ENCODE measurements around the gene PML. TPM values are rescaled to one million over a fixed set of nuclear protein-coding genes. Genes with fewer than 3 reads are reported as not detected.

Gene PML
- total and polyA plus RNA-seq, 4 donors, result 33.9 to 80.5 (median 60.8) TPM

DNA sequence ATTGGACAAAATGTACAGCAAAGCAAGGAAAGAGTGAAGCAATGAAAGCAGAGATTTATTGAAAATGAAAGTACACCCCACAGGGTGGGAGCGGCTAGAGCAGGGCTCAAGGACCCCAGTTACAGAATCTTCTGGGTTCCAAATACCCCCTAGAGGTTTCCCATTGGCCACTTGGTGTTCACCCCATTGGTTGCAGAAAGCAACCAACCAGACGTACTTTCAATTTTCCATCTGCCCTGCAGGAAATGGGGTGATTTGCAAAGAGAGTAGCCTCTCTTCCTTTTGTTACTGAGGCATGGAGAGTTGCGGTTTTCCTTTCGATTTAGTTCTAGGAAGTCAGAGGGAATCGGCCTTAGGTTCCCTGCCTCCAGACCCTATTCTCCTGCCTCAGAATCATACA, 2.4 kb downstream of the PML start:
- H3K27me3 ChIP-seq (ENCODE audit: control insufficient read depth in 3 of 3, insufficient read depth in 3 of 3, low read length in 2 of 3), result no peaks in the 10 kb centered on the region
- ATAC-seq (ENCODE audit: insufficient read depth, low FRiP score), result no peak

GRCh38 chr15:73997986-73998385, 3.5 kb downstream of the PML start:
- H3K4me3 ChIP-seq, result no peak overlapping the region
- H3K27ac ChIP-seq (ENCODE audit: low read depth in 1 of 2, low read length in 1 of 2), result peak overlapping the region in 1 of 2 donors; percentile 15

More for the DNA sequence above, 2.4 kb downstream of the PML start:
- H3K4me3 ChIP-seq, result no peak overlapping the region
- TF ChIP-seq CTCF (IDR thresholded peaks at IDR 0.05; ENCODE audit: control extremely low read depth, extremely low read depth), result no peak
- peaks cover 6 to 12% (median 9%) of the 10 kb centered on the region in 4 donors for H3K36me3 ChIP-seq (ENCODE audit: control insufficient read depth in 4 of 4, insufficient read depth in 4 of 4, low read length in 4 of 4)
- 14 to 18% methylated on average over 5 of the region's 5 CpGs for WGBS, 2 donors
- no peaks in the 10 kb centered on the region for H3K9me3 ChIP-seq (ENCODE audit: control insufficient read depth in 4 of 4, insufficient read depth in 3 of 4, low read length in 3 of 4)
- H3K27ac ChIP-seq (ENCODE audit: low read depth in 1 of 2, low read length in 1 of 2), result peak overlapping the region; percentile 37 to 44
- H3K9ac ChIP-seq (ENCODE audit: insufficient read depth in 1 of 2, low read length in 2 of 2), result no peak overlapping the region
- H3K4me1 ChIP-seq (ENCODE audit: control insufficient read depth in 5 of 5, insufficient read depth in 5 of 5, low read length in 5 of 5), result peaks cover 4 to 38% (median 10%) of the 10 kb centered on the region in 5 donors
- DNase-seq, result peak in 2 of 3 donors; percentile 46 to 49

DNA sequence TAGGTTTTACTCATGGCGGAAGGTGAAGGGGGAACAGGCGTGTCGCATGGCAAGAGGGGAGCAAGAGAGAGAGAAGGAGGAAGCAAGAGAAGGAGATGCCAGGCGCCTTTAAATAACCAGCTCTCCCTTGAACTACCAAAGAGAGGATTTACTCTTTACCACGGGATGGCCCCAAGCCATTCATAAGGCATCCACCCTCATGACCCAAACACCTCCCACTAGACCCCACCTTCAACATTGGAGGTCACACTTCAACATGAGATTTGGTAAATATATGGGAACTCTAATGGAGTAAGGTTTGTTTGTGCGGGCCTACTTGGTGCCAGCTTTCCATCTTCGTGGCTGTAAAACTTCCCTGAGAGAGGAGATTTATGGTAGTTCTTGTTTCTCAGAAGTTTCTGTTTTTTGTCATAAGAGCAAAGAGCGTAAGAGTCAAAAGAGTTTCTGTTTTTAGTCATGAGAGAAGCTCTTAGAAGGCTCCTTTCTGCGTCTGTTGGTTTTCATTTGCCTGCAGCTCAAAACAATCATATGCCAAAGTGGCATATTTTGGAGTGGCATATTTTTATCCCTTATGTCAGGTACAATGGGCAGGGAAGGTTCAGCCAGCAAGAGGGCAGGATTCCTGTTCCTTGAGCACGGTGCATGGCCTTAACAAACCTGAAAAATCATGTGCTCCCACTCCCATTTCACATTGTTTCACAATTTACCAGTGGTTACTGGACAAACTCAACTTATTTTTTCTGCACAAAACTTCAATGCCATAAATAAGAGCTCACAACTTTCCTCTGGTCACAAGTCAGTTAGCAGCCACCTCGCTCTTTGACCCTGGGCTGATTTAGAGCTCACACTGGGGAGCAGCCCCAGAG, 12.5 kb downstream of the PML start:
- 59 to 73% methylated on average over 11 of the region's 11 CpGs for WGBS, 2 donors
- no peak for ATAC-seq (ENCODE audit: insufficient read depth, low FRiP score)
- peak overlapping the region in 1 of 2 donors; percentile 52 for H3K27ac ChIP-seq (ENCODE audit: low read depth in 1 of 2, low read length in 1 of 2)
- TF ChIP-seq CTCF (IDR thresholded peaks at IDR 0.05; ENCODE audit: control extremely low read depth, extremely low read depth), result no peak
- peaks cover 0 to 30% (median 14%) of the 10 kb centered on the region in 5 donors for H3K4me1 ChIP-seq (ENCODE audit: control insufficient read depth in 5 of 5, insufficient read depth in 5 of 5, low read length in 5 of 5)
- no peak for DNase-seq
- peaks cover 0 to 20% (median 12%) of the 10 kb centered on the region in 4 donors for H3K36me3 ChIP-seq (ENCODE audit: control insufficient read depth in 4 of 4, insufficient read depth in 4 of 4, low read length in 4 of 4)
- H3K4me3 ChIP-seq, result no peak overlapping the region
- H3K9ac ChIP-seq (ENCODE audit: insufficient read depth in 1 of 2, low read length in 2 of 2), result no peak overlapping the region
- no peaks in the 10 kb centered on the region for H3K9me3 ChIP-seq (ENCODE audit: control insufficient read depth in 4 of 4, insufficient read depth in 3 of 4, low read length in 3 of 4)
- H3K27me3 ChIP-seq (ENCODE audit: control insufficient read depth in 3 of 3, insufficient read depth in 3 of 3, low read length in 2 of 3), result no peaks in the 10 kb centered on the region

More at GRCh38 chr15:73997986-73998385, 3.5 kb downstream of the PML start:
- no peaks in the 10 kb centered on the region for H3K9me3 ChIP-seq (ENCODE audit: control insufficient read depth in 4 of 4, insufficient read depth in 3 of 4, low read length in 3 of 4)
- H3K36me3 ChIP-seq (ENCODE audit: control insufficient read depth in 4 of 4, insufficient read depth in 4 of 4, low read length in 4 of 4), result peaks cover 6 to 14% (median 10%) of the 10 kb centered on the region in 4 donors
- DNase-seq, result no peak
- TF ChIP-seq CTCF (IDR thresholded peaks at IDR 0.05; ENCODE audit: control extremely low read depth, extremely low read depth), result no peak
- H3K9ac ChIP-seq (ENCODE audit: insufficient read depth in 1 of 2, low read length in 2 of 2), result no peak overlapping the region
- ATAC-seq (ENCODE audit: insufficient read depth, low FRiP score), result no peak
- peaks cover 4 to 32% (median 10%) of the 10 kb centered on the region in 5 donors for H3K4me1 ChIP-seq (ENCODE audit: control insufficient read depth in 5 of 5, insufficient read depth in 5 of 5, low read length in 5 of 5)
- 90 to 92% methylated on average over 27 of the region's 27 CpGs for WGBS, 2 donors
- H3K27me3 ChIP-seq (ENCODE audit: control insufficient read depth in 3 of 3, insufficient read depth in 3 of 3, low read length in 2 of 3), result no peaks in the 10 kb centered on the region

Measured in lung (tissue), 12 donors.